ENCODE measurements around the gene ERN1. TPM values are rescaled to one million over a fixed set of nuclear protein-coding genes. Genes with fewer than 3 reads are reported as not detected.

The ERN1 gene
- total and polyA plus RNA-seq, 3 donors from 2014 or later = 7.0 to 13.0 (median 12.8) TPM

DNA sequence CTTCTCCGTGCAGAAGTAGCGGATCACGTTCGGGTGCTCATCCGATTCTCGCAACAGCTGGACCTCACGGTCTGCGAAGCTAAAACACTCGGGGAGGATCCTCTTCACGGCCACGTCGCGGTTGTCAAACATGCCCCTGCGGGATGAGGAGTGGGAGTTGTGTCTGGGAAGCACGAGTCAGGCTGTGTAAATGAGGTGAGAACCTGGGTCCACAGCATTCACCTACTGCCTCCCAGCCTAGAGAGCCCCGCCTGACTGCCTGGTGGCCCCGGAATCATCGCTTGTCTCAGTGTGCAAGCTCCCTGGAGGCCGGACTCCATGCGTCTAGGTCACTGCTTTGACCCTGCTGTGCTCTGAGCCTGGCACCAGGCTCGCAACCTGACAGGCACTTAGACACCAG, 75.6 kb downstream of the ERN1 start:
- TF ChIP-seq POLR2A (IDR thresholded peaks at IDR 0.05) = no peak
- TF ChIP-seq CTCF (IDR thresholded peaks at IDR 0.05) = no peak
- 93 to 94% methylated on average over 18 to 21 of the region's 21 CpGs for WGBS, 2 donors
- intact Hi-C loops (cut with DNase I; ENCODE audit: low total_unique reads) = no loop called here
- no peaks in the 10 kb centered on the region for H3K36me3 ChIP-seq (ENCODE audit: low read depth, missing control alignments)
- no peaks in the 10 kb centered on the region for H3K9me3 ChIP-seq
- no peaks in the 10 kb centered on the region for H3K27me3 ChIP-seq
- H3K4me3 ChIP-seq = no peak overlapping the region
- no peak for DNase-seq
- no peak overlapping the region for H3K27ac ChIP-seq
- no peaks in the 10 kb centered on the region for H3K4me1 ChIP-seq

- DNase-seq = no peak
- H3K4me1 ChIP-seq = no peaks in the 10 kb centered on the region
- no peak overlapping the region for H3K4me3 ChIP-seq
- intact Hi-C loops (cut with DNase I; ENCODE audit: low total_unique reads) = no loop called here
- H3K27ac ChIP-seq = no peak overlapping the region
- H3K9me3 ChIP-seq = no peaks in the 10 kb centered on the region
- no peaks in the 10 kb centered on the region for H3K27me3 ChIP-seq
- WGBS, 2 donors = 97% methylated on average over 10 of the region's 10 CpGs
- no peaks in the 10 kb centered on the region for H3K36me3 ChIP-seq (ENCODE audit: low read depth, missing control alignments)
- TF ChIP-seq CTCF (IDR thresholded peaks at IDR 0.05) (no peak), POLR2A (IDR thresholded peaks at IDR 0.05) (no peak)
Measured at GRCh38 chr17:64053101-64053500, 76.8 kb downstream of the ERN1 start.

- TF ChIP-seq CTCF (IDR thresholded peaks at IDR 0.05) = no peak
- no peak for TF ChIP-seq POLR2A (IDR thresholded peaks at IDR 0.05)
- no peak for DNase-seq
- H3K36me3 ChIP-seq (ENCODE audit: low read depth, missing control alignments) = no peaks in the 10 kb centered on the region
- WGBS, 2 donors = 82 to 83% methylated on average over 1 of the region's 1 CpG
- H3K4me1 ChIP-seq = no peaks in the 10 kb centered on the region
- no peaks in the 10 kb centered on the region for H3K9me3 ChIP-seq
- no peak overlapping the region for H3K27ac ChIP-seq
- intact Hi-C loops (cut with DNase I; ENCODE audit: low total_unique reads) = no loop called here
- H3K4me3 ChIP-seq = no peak overlapping the region
- no peaks in the 10 kb centered on the region for H3K27me3 ChIP-seq
Measured at GRCh38 chr17:64051153-64051552, 78.8 kb downstream of the ERN1 start.

GRCh38 chr17:64048805-64049204, 81.1 kb downstream of the ERN1 start:
- H3K36me3 ChIP-seq (ENCODE audit: low read depth, missing control alignments) = no peaks in the 10 kb centered on the region
- intact Hi-C loops (cut with DNase I; ENCODE audit: low total_unique reads) = no loop called here

More at GRCh38 chr17:64048805-64049204, 81.1 kb downstream of the ERN1 start:
- no peak overlapping the region for H3K27ac ChIP-seq
- H3K4me3 ChIP-seq = no peak overlapping the region
- H3K27me3 ChIP-seq = no peaks in the 10 kb centered on the region
- H3K4me1 ChIP-seq = peaks cover under 1% of the 10 kb centered on the region
- whole genome bisulfite sequencing, 2 donors = 85 to 90% methylated on average over 4 to 9 of the region's 9 CpGs
- H3K9me3 ChIP-seq = no peaks in the 10 kb centered on the region
- no peak for DNase-seq
- no peak for TF ChIP-seq CTCF (IDR thresholded peaks at IDR 0.05)
- TF ChIP-seq POLR2A (IDR thresholded peaks at IDR 0.05) = no peak
